ENCODE data around the gene ZNRF1.

Gene ZNRF1

DNA sequence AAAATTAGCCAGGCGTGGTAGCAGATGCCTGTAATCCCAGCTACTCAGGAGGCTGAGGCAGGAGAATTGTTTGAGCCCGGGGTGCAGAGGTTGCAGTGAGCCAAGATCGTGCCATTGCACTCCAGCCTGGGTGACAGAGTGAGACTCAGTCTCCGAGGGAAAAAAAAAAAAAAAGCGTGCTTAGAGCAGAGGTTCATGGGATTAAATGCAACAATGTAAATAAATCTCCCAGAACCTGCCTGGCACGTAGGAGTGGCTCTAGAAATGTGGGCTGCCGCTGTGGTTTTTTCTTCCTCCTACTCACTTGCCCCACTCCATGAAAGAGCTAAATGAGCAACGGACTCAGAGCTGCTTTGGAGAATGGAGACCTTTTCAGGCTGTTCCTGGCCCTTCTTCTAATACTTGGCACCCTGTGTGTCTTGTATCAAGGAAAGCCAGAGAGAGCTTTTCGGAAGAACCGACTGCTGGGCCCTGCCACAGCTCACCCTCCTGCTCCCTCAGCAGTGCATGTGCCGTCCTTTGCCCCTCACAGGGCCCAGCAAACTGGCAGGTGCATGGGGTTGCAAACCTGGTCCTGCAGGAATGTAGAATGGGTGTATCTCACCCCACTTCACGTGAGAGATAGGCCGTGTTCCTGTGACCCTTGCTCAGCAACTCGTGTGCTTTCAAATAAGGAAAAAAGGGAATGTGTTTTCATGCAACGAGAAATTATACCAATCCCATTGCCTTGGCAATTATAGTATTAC is 65.8 kb downstream of the ZNRF1 start:
- no peak overlapping the region for H3K4me3 ChIP-seq (ENCODE audit: low read depth, low read length)
- DNase-seq (ENCODE audit: low read depth), result no peak
- no peak for TF ChIP-seq CTCF (IDR thresholded peaks at IDR 0.05; ENCODE audit: control insufficient read depth, extremely low read depth, insufficient read depth)

GRCh38 chr16:75065149-75065505 is 66.3 kb downstream of the ZNRF1 start:
- no peak overlapping the region for H3K4me3 ChIP-seq (ENCODE audit: low read depth, low read length)
- no peak for TF ChIP-seq CTCF (IDR thresholded peaks at IDR 0.05; ENCODE audit: control insufficient read depth, extremely low read depth, insufficient read depth)
- DNase-seq (ENCODE audit: low read depth), result no peak

- no peak for TF ChIP-seq CTCF (IDR thresholded peaks at IDR 0.05; ENCODE audit: control insufficient read depth, extremely low read depth, insufficient read depth)
- H3K4me3 ChIP-seq (ENCODE audit: low read depth, low read length), result no peak overlapping the region
- DNase-seq (ENCODE audit: low read depth), result no peak
Measured at GRCh38 chr16:75065521-75066149, 66.8 kb downstream of the ZNRF1 start.

- DNase-seq (ENCODE audit: low read depth), result no peak
- no peak overlapping the region for H3K4me3 ChIP-seq (ENCODE audit: low read depth, low read length)
- TF ChIP-seq CTCF (IDR thresholded peaks at IDR 0.05; ENCODE audit: control insufficient read depth, extremely low read depth, insufficient read depth), result no peak
Measured at GRCh38 chr16:75066861-75067447, 68.1 kb downstream of the ZNRF1 start.

DNA sequence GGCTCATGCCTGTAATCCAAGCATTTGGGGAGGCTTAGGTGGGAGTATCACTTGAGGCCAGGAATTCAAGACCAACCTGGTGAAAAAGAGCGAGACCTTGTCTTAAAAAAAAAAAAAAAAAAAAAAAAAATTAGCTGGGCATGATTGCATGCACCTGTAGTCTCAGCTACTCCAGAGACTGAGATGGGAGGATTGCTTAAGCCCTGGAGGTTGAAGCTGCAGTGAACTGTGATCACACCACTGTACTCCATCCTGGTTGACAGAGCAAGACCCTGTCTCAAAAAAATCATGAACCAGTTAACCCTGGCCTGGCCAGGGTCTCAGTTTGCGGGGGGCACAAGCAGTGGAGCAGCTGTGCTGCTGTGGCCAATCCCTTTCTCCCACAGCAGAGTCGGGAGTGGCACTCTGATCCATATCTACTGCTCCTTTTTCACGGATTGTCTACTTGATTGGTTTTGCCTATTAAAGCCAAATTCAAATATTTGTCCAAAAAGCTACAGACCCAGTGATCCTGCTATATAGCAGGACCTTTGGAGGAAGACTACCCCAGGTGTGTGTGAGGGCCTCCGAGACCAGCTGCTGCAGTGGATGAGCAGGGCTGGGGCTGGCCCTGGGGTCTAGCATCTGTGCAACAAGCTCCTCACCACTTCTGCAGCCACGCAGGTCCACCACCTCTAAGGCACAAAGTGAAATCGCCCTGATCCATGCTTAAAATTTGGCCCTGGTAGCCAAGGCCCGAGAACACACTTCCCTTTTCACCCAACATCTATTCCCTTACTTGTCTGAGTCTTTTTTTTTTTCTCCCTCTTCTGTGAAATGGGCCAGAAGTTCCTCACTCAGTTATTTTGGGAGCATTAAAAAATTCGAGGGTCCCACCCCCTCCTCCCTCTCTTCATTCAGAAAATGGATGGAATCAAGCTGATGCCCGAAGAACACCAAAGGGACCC is 69.5 kb downstream of the ZNRF1 start:
- H3K4me3 ChIP-seq (ENCODE audit: low read depth, low read length), result no peak overlapping the region
- no peak for DNase-seq (ENCODE audit: low read depth)
- no peak for TF ChIP-seq CTCF (IDR thresholded peaks at IDR 0.05; ENCODE audit: control insufficient read depth, extremely low read depth, insufficient read depth)

GRCh38 chr16:75070012-75070841 is 71.4 kb downstream of the ZNRF1 start:
- H3K4me3 ChIP-seq (ENCODE audit: low read depth, low read length), result no peak overlapping the region
- DNase-seq (ENCODE audit: low read depth), result no peak
- no peak for TF ChIP-seq CTCF (IDR thresholded peaks at IDR 0.05; ENCODE audit: control insufficient read depth, extremely low read depth, insufficient read depth)

Data from LNCaP clone FGC (cell line).